ENCODE measurements around the gene CALD1. TPM values are rescaled to one million over a fixed set of nuclear protein-coding genes. Genes with fewer than 3 reads are reported as not detected.

CALD1 gene
- total RNA-seq, 4 donors from 2014 or later, result 162 to 401 (median 226) TPM

DNA sequence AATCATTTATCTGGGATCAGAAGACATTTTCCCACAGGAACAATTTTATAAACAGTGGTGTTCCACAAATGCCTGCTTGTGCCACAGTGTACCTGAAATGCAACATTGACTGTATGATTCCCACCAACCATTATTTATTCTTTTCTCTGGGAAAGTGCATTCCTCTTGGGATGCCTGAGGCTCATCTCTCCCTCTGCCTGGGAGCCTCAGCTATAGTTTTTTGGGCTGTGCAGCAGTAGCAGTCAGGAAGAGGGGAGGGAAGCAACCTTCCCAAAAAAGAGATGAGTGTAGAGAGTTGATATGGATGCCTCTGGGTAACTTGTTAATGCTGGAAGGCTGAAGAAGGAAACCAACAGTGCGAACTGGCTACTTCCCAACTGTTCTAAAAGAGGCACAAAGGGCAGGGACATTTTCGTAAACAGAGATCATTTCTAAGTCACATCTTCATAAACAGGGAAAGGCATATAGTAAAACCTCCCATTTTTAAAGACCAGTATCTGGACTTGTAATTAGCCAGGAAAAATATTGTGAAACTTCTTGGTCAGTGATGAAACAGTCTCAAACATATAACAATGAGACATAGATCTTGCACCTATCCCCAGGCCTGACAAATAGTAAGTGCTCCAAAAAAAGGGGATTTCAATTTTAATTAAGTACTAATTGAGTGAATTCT is 1.4 kb upstream of the CALD1 start:
- H3K4me1 ChIP-seq, result peaks cover 0 to 16% (median 7%) of the 10 kb centered on the region in 4 donors
- no peak for DNase-seq
- intact Hi-C loops (cut with DNase I; ENCODE audit: low total_unique reads) (no loop called here), in situ Hi-C loops (cut with MboI; ENCODE audit: low pct_ligation_motif_present in 1 of 4, low pct_unique_long_range_greater_than_20kb in 1 of 4, low sequenced_read_pairs in 3 of 4) (no loop called here)
- no peak overlapping the region for H3K4me3 ChIP-seq
- no peaks in the 10 kb centered on the region for H3K36me3 ChIP-seq
- H3K27ac ChIP-seq, result peak overlapping the region; percentile 84 to 91 (median 87)
- WGBS, 2 donors (ENCODE audit: low coverage in 1 of 2), result 28 to 62% methylated on average over 2 of the region's 2 CpGs
- no peaks in the 10 kb centered on the region for H3K27me3 ChIP-seq
- TF ChIP-seq POLR2AphosphoS5 (IDR thresholded peaks at IDR 0.05), result no peak
- TF ChIP-seq EP300 (IDR thresholded peaks at IDR 0.05; ENCODE audit: low read depth), result no peak
- H3K9me3 ChIP-seq, result no peaks in the 10 kb centered on the region

DNA sequence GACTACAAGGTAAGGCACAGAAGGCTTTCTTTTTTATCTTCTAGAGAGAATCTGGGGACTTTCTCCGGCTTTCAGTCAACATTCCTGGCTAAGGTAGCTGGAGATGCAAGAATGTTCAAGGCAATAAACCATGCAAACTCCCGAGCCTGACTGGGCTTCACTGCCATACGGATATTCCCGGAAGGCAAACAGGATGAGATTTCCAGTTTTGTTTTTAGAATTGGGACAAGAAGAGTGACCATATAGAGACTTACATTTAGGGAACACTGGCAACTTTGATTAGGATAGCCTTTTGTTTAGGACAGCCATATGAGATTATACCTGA is 269 bp downstream of the CALD1 start:
- Histone ChIP-seq H3K4me3 (peak overlapping the region; percentile 12 to 58 (median 40)), H3K27me3 (no peaks in the 10 kb centered on the region), H3K27ac (peak overlapping the region; percentile 84 to 91 (median 87)), H3K4me1 (peaks cover 0 to 19% (median 8%) of the 10 kb centered on the region in 4 donors), H3K9me3 (no peaks in the 10 kb centered on the region), H3K36me3 (no peaks in the 10 kb centered on the region)
- TF ChIP-seq POLR2A (IDR thresholded peaks at IDR 0.05), result peak; percentile 23
- no peak for TF ChIP-seq POLR2AphosphoS5 (IDR thresholded peaks at IDR 0.05)
- TF ChIP-seq CTCF (IDR thresholded peaks at IDR 0.05), result no peak
- TF ChIP-seq EP300 (IDR thresholded peaks at IDR 0.05; ENCODE audit: low read depth), result no peak
- WGBS, 2 donors (ENCODE audit: low coverage in 1 of 2), result 11% methylated on average over 4 of the region's 4 CpGs; no CpG with 5 or more reads in 1 of the 2 donors
- DNase-seq, result no peak
- in situ Hi-C loops (cut with MboI; ENCODE audit: low pct_ligation_motif_present in 1 of 4, low pct_unique_long_range_greater_than_20kb in 1 of 4, low sequenced_read_pairs in 3 of 4) (no loop called here), intact Hi-C loops (cut with DNase I; ENCODE audit: low total_unique reads) (loop anchor here (1.0 to 10.0 kb wide), 2 partner anchors 55 to 175 kb away; no protein-coding TSS in a partner anchor)

- 35 to 43% methylated on average over 3 to 5 of the region's 5 CpGs for WGBS, 2 donors (ENCODE audit: low coverage in 1 of 2)
- Histone ChIP-seq H3K9me3 (no peaks in the 10 kb centered on the region), H3K27me3 (no peaks in the 10 kb centered on the region), H3K4me1 (peaks cover 0 to 19% (median 8%) of the 10 kb centered on the region in 4 donors), H3K36me3 (no peaks in the 10 kb centered on the region), H3K27ac (peak overlapping the region; percentile 84 to 91 (median 87)), H3K4me3 (peak overlapping the region; percentile 12 to 58 (median 40))
- in situ Hi-C loops (cut with MboI; ENCODE audit: low pct_ligation_motif_present in 1 of 4, low pct_unique_long_range_greater_than_20kb in 1 of 4, low sequenced_read_pairs in 3 of 4), result no loop called here
- intact Hi-C loops (cut with DNase I; ENCODE audit: low total_unique reads), result loop anchor here (10.0 kb wide), 1 partner anchor 175 kb away; no protein-coding TSS in a partner anchor
- no peak for DNase-seq
- TF ChIP-seq POLR2A (IDR thresholded peaks at IDR 0.05), result no peak
- no peak for TF ChIP-seq POLR2AphosphoS5 (IDR thresholded peaks at IDR 0.05)
- no peak for TF ChIP-seq CTCF (IDR thresholded peaks at IDR 0.05)
- no peak for TF ChIP-seq EP300 (IDR thresholded peaks at IDR 0.05; ENCODE audit: low read depth)
Measured at GRCh38 chr7:134780166-134780828, 863 bp downstream of the CALD1 start.

- no peak for TF ChIP-seq EP300 (IDR thresholded peaks at IDR 0.05; ENCODE audit: low read depth)
- no peak for TF ChIP-seq CTCF (IDR thresholded peaks at IDR 0.05)
- no peak for TF ChIP-seq POLR2AphosphoS5 (IDR thresholded peaks at IDR 0.05)
- TF ChIP-seq POLR2A (IDR thresholded peaks at IDR 0.05), result no peak
- H3K27me3 ChIP-seq, result no peaks in the 10 kb centered on the region
- intact Hi-C loops (cut with DNase I; ENCODE audit: low total_unique reads), result loop anchor here (10.0 kb wide), 1 partner anchor 174 kb away; no protein-coding TSS in a partner anchor
- in situ Hi-C loops (cut with MboI; ENCODE audit: low pct_ligation_motif_present in 1 of 4, low pct_unique_long_range_greater_than_20kb in 1 of 4, low sequenced_read_pairs in 3 of 4), result no loop called here
- WGBS, 2 donors (ENCODE audit: low coverage in 1 of 2), result 47 to 65% methylated on average over 2 of the region's 2 CpGs
- no peak for DNase-seq
- H3K4me1 ChIP-seq, result peaks cover 0 to 20% (median 9%) of the 10 kb centered on the region in 4 donors
- H3K36me3 ChIP-seq, result no peaks in the 10 kb centered on the region
- no peaks in the 10 kb centered on the region for H3K9me3 ChIP-seq
- H3K27ac ChIP-seq, result peak overlapping the region; percentile 84 to 91 (median 87)
- H3K4me3 ChIP-seq, result peak overlapping the region; percentile 12 to 58 (median 40)
Measured at GRCh38 chr7:134781171-134781570, 1.7 kb downstream of the CALD1 start.
